Endothelial cell (in vitro differentiated cells): ENCODE measurements around the gene EPG5. TPM values are rescaled to one million over a fixed set of nuclear protein-coding genes. Genes with fewer than 3 reads are reported as not detected.

Experiments
- DNase-seq: peaks from one replicate; pipeline ENCODE4 v3.0.0; 2021; ENCODE audit warnings: low spot score
- H3K27ac Mint-ChIP-seq: one replicate; pipeline ENCODE4 v1.8.0; 2021; ENCODE audit warnings: mixed read lengths, inconsistent platforms; ENCODE audit not compliant: unreplicated experiment
- H3K27me3 Mint-ChIP-seq: one replicate; pipeline ENCODE4 v1.8.0; 2021; ENCODE audit warnings: mild to moderate bottlenecking, moderate library complexity, mixed read lengths, inconsistent platforms; ENCODE audit not compliant: unreplicated experiment
- H3K36me3 Mint-ChIP-seq: one replicate; pipeline ENCODE4 v1.8.0; 2021; ENCODE audit warnings: mild to moderate bottlenecking, low read depth, mixed read lengths, inconsistent platforms; ENCODE audit not compliant: unreplicated experiment
- H3K4me1 Mint-ChIP-seq: one replicate; pipeline ENCODE4 v1.8.0; 2021; ENCODE audit warnings: mild to moderate bottlenecking, mixed read lengths, inconsistent platforms; ENCODE audit not compliant: unreplicated experiment
- H3K4me3 Mint-ChIP-seq: one replicate; pipeline ENCODE4 v1.8.0; 2021; ENCODE audit warnings: mild to moderate bottlenecking, mixed read lengths, inconsistent platforms; ENCODE audit not compliant: unreplicated experiment
- H3K9me3 Mint-ChIP-seq: one replicate; pipeline ENCODE4 v1.8.0; 2021; ENCODE audit warnings: mixed read lengths, inconsistent platforms; ENCODE audit not compliant: unreplicated experiment
- CTCF ChIP-seq: fragments of 200-600 bp; sonication (generic); IDR thresholded peaks from one replicate; pipeline ENCODE4 v1.5.0; 2021; ENCODE audit warnings: antibody characterized with exemption; ENCODE audit not compliant: unreplicated experiment
- total RNA-seq: library from RNA; stranded (reverse); fragmentation: NEBNext Ultra II Directional; extraction: Animal tissue kit (Norgen Biotek cat#: 25700); gene quantifications from one replicate; pipeline ENCODE4 v1.2.1, GENCODE V29; 2021; ENCODE audit not compliant: unreplicated experiment

EPG5 gene
- total RNA-seq, 1 donor from 2014 or later = 26.1 TPM

DNA sequence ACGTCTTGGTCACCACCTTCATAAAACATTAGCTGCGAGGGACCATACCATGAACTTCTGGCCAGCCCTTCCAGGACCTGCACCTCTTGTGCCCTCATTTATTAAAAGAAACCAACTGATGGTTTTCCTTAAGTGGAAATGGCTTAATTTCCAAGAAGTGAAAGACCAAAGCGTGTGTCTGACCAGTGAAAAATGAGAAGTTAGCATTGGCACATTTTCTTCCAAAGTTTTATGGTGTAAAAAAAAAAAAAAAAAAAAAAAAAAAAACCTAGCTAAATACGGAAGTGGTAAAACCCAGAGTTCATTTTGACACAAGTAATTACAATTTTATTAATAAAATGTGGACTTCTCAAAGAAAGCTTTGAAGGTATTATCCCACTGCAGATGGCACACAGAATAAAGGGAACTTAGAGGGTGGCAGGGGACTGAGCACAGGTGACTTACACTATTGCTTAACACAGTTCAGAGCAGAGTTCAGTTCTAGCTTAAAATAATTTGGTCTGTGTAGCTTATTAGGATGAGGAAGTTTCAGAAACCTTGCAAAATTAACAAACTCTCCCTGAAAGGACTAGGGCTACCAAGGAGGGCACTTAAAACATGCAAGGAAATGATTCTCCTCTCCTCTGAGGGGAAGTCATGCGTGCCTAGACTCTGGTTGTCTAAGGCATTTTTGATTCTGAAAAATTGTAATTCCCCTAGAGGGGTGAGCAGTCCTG lies 42.2 kb upstream of the EPG5 start:
- TF ChIP-seq CTCF = no peak
- H3K27ac Mint-ChIP-seq = no peak overlapping the region
- H3K4me3 Mint-ChIP-seq = no peak overlapping the region
- peaks cover 5% of the 10 kb centered on the region for H3K36me3 Mint-ChIP-seq
- no peak for DNase-seq
- no peaks in the 10 kb centered on the region for H3K9me3 Mint-ChIP-seq
- peaks cover 4% of the 10 kb centered on the region for H3K27me3 Mint-ChIP-seq
- H3K4me1 Mint-ChIP-seq = peaks cover 3% of the 10 kb centered on the region

DNA sequence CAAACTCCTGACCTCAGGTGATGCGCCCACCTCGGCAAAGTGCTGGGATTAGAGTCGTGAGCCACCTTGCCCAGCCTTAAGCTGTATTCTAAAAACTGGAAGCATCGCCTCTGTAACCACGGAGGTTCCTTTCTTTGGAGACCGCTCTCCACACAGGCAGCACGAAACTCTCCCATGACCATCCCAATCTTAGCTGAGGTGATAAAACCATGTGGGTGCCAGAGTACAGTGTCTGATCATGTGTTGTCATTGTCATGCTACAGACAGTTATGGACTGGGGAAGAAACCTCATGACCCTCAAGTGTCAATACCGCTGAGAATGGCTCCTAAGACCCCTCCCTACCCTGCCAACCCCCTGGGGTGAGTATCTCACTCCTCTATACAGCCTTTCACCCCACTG lies 41.4 kb upstream of the EPG5 start:
- Mint-ChIP-seq H3K27ac (no peak overlapping the region), H3K4me1 (peaks cover 3% of the 10 kb centered on the region), H3K4me3 (no peak overlapping the region), H3K36me3 (peaks cover 5% of the 10 kb centered on the region), H3K27me3 (peaks cover 4% of the 10 kb centered on the region), H3K9me3 (no peaks in the 10 kb centered on the region)
- DNase-seq = no peak
- no peak for TF ChIP-seq CTCF

- no peak for TF ChIP-seq CTCF
- DNase-seq = no peak
- H3K27ac Mint-ChIP-seq = no peak overlapping the region
- H3K9me3 Mint-ChIP-seq = no peaks in the 10 kb centered on the region
- peaks cover 3% of the 10 kb centered on the region for H3K4me1 Mint-ChIP-seq
- H3K27me3 Mint-ChIP-seq = peaks cover 6% of the 10 kb centered on the region
- H3K4me3 Mint-ChIP-seq = no peak overlapping the region
- peaks cover 10% of the 10 kb centered on the region for H3K36me3 Mint-ChIP-seq
Observed at GRCh38 chr18:46007165-46007564, 40.0 kb upstream of the EPG5 start.

GRCh38 chr18:46002934-46003333 lies 35.8 kb upstream of the EPG5 start:
- H3K4me1 Mint-ChIP-seq = peaks cover 21% of the 10 kb centered on the region
- no peak for TF ChIP-seq CTCF
- DNase-seq = no peak
- no peaks in the 10 kb centered on the region for H3K9me3 Mint-ChIP-seq
- peaks cover 9% of the 10 kb centered on the region for H3K27me3 Mint-ChIP-seq
- H3K27ac Mint-ChIP-seq = no peak overlapping the region
- H3K36me3 Mint-ChIP-seq = peaks cover 5% of the 10 kb centered on the region
- H3K4me3 Mint-ChIP-seq = peak overlapping the region; percentile 0

DNA sequence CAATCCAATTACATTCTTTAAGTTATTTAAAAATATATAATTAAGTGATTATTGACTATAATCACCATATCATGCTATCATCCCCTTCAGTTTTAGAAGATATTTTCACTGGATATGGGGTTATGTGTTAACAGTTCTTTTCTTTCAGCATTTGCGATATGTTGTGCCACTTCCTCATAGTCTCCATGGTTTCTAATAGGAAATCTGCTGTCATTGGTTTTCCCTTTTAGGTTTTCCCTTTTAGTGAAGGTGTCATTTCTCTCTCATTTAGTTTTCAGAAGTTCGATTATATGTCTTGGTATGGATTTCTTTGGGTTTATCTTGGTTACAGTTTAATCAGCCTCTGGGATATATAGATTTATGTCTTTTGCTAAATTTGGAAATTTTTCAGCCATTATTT lies 34.8 kb upstream of the EPG5 start:
- H3K9me3 Mint-ChIP-seq = no peaks in the 10 kb centered on the region
- no peak overlapping the region for H3K27ac Mint-ChIP-seq
- no peak for DNase-seq
- no peak for TF ChIP-seq CTCF
- H3K4me3 Mint-ChIP-seq = no peak overlapping the region
- peaks cover 5% of the 10 kb centered on the region for H3K36me3 Mint-ChIP-seq
- H3K4me1 Mint-ChIP-seq = peaks cover 24% of the 10 kb centered on the region
- peaks cover 7% of the 10 kb centered on the region for H3K27me3 Mint-ChIP-seq
